ENCODE results near the gene ATP5PD. TPM values are rescaled to one million over a fixed set of nuclear protein-coding genes. Genes with fewer than 3 reads are reported as not detected.

The ATP5PD gene
- total and polyA plus RNA-seq, 2 of the 13 experiments (the other 11 are each of a cell fraction or from before 2014, with no cell fraction given): 158 to 428 TPM

DNA sequence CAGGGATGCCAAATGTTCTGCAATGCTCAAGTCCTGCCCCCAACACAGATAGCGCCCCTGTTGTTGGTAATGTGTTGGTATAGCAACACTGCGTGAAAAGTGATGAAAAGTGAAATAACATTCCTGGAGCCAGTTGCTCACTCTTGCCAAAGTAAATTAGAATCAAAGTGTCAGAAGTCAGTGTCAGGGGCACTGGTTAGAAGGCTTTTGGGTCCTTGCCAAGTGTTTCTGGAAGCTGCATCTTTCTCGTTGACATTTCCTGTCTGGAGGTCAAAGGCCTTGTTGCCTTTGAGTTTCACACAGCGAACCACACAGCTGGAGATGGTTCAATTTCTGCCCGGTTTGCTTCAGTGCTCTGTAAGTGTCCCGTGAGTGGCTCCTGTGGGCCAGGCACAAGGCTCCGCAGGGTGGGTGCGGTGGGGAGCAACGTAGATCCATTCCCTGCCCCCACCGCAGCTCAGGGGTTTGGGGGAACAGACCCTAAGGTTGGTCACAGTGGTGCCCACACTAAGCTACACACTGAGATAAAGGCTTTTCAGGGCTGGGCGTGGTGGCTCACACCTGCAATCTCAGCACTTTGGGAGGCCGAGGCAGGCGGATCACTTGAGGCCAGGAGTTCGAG lies 37.4 kb upstream of the ATP5PD start (continued):
- TF ChIP-seq ISX (CRISPR knock-in tag; conservative IDR thresholded peaks at IDR 0.05): no peak
- TF ChIP-seq, protein P1, sequence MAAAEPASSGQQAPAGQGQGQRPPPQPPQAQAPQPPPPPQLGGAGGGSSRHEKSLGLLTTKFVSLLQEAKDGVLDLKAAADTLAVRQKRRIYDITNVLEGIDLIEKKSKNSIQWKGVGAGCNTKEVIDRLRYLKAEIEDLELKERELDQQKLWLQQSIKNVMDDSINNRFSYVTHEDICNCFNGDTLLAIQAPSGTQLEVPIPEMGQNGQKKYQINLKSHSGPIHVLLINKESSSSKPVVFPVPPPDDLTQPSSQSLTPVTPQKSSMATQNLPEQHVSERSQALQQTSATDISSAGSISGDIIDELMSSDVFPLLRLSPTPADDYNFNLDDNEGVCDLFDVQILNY (CRISPR knock-in tag; conservative IDR thresholded peaks at IDR 0.05): no peak
- TF ChIP-seq, protein P2, sequence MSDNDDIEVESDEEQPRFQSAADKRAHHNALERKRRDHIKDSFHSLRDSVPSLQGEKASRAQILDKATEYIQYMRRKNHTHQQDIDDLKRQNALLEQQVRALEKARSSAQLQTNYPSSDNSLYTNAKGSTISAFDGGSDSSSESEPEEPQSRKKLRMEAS (IDR thresholded peaks at IDR 0.05): peak; percentile 34; the same call in 1 of the 2 replicates
- no peak; the same call in 1 of the 2 replicates for TF ChIP-seq MYNN (CRISPR knock-in tag; IDR thresholded peaks at IDR 0.05; ENCODE audit: low read depth)
- TF ChIP-seq, protein P3, sequence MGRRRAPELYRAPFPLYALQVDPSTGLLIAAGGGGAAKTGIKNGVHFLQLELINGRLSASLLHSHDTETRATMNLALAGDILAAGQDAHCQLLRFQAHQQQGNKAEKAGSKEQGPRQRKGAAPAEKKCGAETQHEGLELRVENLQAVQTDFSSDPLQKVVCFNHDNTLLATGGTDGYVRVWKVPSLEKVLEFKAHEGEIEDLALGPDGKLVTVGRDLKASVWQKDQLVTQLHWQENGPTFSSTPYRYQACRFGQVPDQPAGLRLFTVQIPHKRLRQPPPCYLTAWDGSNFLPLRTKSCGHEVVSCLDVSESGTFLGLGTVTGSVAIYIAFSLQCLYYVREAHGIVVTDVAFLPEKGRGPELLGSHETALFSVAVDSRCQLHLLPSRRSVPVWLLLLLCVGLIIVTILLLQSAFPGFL (CRISPR knock-in tag; IDR thresholded peaks at IDR 0.05): no peak
- no peak for TF ChIP-seq ATF7 (IDR thresholded peaks at IDR 0.05)
- no peak for TF ChIP-seq ATF7 (CRISPR knock-in tag; IDR thresholded peaks at IDR 0.05)
- no peak; the same call in 1 of the 2 replicates for TF ChIP-seq ELF4 (CRISPR knock-in tag; IDR thresholded peaks at IDR 0.05; ENCODE audit: borderline replicate concordance)
- TF ChIP-seq DR1 (CRISPR knock-in tag; IDR thresholded peaks at IDR 0.05): no peak
- TF ChIP-seq STAG1 (CRISPR knock-in tag; IDR thresholded peaks at IDR 0.05): no peak
- peak; percentile 99 for TF ChIP-seq ERF (CRISPR knock-in tag; IDR thresholded peaks at IDR 0.05)
- peak; percentile 96 for TF ChIP-seq ZNF460 (CRISPR knock-in tag; IDR thresholded peaks at IDR 0.05; ENCODE audit: borderline replicate concordance)
- no peak for TF ChIP-seq ZC3H13 (CRISPR knock-in tag; IDR thresholded peaks at IDR 0.05)
- TF ChIP-seq HNRNPL (IDR thresholded peaks at IDR 0.05; ENCODE audit: low read depth, low read length): no peak
- TF ChIP-seq CREB1 (IDR thresholded peaks at IDR 0.05): no peak
- 0 out of 2 replicates have a peak, but pooled peaks have one; percentile 26 for TF ChIP-seq CREB1 (CRISPR knock-in tag; IDR thresholded peaks at IDR 0.05)
- no peak for TF ChIP-seq ZNF850 (CRISPR knock-in tag; conservative IDR thresholded peaks at IDR 0.05)
- TF ChIP-seq ZNF556 (CRISPR knock-in tag; IDR thresholded peaks at IDR 0.05; ENCODE audit: borderline replicate concordance): no peak; the same call in 1 of the 2 replicates
- TF ChIP-seq, protein P4, sequence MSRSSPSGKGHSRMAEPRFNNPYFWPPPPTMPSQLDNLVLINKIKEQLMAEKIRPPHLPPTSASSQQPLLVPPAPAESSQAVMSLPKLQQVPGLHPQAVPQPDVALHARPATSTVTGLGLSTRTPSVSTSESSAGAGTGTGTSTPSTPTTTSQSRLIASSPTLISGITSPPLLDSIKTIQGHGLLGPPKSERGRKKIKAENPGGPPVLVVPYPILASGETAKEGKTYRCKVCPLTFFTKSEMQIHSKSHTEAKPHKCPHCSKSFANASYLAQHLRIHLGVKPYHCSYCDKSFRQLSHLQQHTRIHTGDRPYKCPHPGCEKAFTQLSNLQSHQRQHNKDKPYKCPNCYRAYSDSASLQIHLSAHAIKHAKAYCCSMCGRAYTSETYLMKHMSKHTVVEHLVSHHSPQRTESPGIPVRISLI (CRISPR knock-in tag; IDR thresholded peaks at IDR 0.05; ENCODE audit: borderline replicate concordance): peak; percentile 67; the same call in 1 of the 2 replicates
- TF ChIP-seq YEATS2 (CRISPR knock-in tag; IDR thresholded peaks at IDR 0.05; ENCODE audit: borderline replicate concordance): no peak
- TF ChIP-seq, protein P5, sequence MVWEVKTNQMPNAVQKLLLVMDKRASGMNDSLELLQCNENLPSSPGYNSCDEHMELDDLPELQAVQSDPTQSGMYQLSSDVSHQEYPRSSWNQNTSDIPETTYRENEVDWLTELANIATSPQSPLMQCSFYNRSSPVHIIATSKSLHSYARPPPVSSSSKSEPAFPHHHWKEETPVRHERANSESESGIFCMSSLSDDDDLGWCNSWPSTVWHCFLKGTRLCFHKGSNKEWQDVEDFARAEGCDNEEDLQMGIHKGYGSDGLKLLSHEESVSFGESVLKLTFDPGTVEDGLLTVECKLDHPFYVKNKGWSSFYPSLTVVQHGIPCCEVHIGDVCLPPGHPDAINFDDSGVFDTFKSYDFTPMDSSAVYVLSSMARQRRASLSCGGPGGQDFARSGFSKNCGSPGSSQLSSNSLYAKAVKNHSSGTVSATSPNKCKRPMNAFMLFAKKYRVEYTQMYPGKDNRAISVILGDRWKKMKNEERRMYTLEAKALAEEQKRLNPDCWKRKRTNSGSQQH (CRISPR knock-in tag; IDR thresholded peaks at IDR 0.05; ENCODE audit: low read depth): peak; percentile 86; the same call in 1 of the 2 replicates
- no peak for TF ChIP-seq CHD2 (IDR thresholded peaks at IDR 0.05; ENCODE audit: low read depth, low read length)
- no peak; the same call in 1 of the 2 replicates for TF ChIP-seq GATA4 (IDR thresholded peaks at IDR 0.05; ENCODE audit: borderline replicate concordance, low read depth)
- TF ChIP-seq ZNF24 (IDR thresholded peaks at IDR 0.05): no peak
- TF ChIP-seq, protein P6, sequence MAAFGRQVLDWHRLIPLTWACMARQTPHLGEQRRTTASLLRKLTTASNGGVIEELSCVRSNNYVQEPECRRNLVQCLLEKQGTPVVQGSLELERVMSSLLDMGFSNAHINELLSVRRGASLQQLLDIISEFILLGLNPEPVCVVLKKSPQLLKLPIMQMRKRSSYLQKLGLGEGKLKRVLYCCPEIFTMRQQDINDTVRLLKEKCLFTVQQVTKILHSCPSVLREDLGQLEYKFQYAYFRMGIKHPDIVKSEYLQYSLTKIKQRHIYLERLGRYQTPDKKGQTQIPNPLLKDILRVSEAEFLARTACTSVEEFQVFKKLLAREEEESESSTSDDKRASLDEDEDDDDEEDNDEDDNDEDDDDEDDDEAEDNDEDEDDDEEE (CRISPR knock-in tag; IDR thresholded peaks at IDR 0.05): no peak
- TF ChIP-seq ZNF615 (CRISPR knock-in tag; IDR thresholded peaks at IDR 0.05; ENCODE audit: borderline replicate concordance): no peak
